ENCODE data around the gene FAM222A. TPM values are rescaled to one million over a fixed set of nuclear protein-coding genes. Genes with fewer than 3 reads are reported as not detected.

FAM222A gene
- total RNA-seq, 1 experiment from 2014 or later, result 2.8 TPM

DNA sequence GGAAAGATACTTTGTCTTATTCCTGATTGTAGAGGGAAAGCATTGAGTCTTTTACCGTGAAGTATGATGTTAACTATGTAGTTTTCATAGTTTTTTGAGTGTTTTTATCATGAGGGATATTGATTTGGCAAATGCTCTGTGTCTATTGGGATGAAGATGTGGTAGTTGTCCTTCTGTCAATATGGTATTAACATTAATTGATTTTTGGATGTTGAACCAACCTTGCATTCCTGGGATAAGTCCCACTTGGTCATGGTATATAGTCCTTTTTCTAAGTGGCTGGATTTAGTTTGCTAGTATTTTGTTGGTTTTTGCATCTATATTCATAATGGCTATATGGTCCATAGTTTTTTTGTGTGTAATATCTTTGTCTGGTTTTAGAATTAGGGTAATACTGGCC is 42.8 kb downstream of the FAM222A start:
- no peak overlapping the region for H3K18ac ChIP-seq (ENCODE audit: insufficient read length, low read depth, low read length)
- no peak overlapping the region for H3K14ac ChIP-seq (ENCODE audit: insufficient read depth, low read length)
- Mint-ChIP-seq H3K9me3 (peaks cover 6 to 10% of the 10 kb centered on the region in 2 experiments; a peak in 4 of 5 replicates), H3K27ac (no peak overlapping the region), H3K4me1 (peaks cover 13 to 34% of the 10 kb centered on the region in 2 experiments), H3K27me3 (ENCODE audit: low read depth) (no peaks in the 10 kb centered on the region; the same call in 1 of the 2 replicates), H3K4me3 (no peak overlapping the region), H3K36me3 (ENCODE audit: insufficient read depth in 1 of 3, low read depth in 3 of 3) (peaks cover 0 to 7% (median 3%) of the 10 kb centered on the region in 3 experiments; a peak in 3 of 7 replicates)
- H3K23ac ChIP-seq (ENCODE audit: insufficient read length, low read depth, low read length), result no peak overlapping the region
- H2BK15ac ChIP-seq (ENCODE audit: low read depth, low read length), result no peak overlapping the region
- H3K56ac ChIP-seq (ENCODE audit: insufficient read length, low read depth, low read length), result no peak overlapping the region
- no peak overlapping the region for H4K8ac ChIP-seq (replicated peaks; ENCODE audit: insufficient read length, low read depth, low read length)
- no peak for DNase-seq
- H3K79me1 ChIP-seq (ENCODE audit: insufficient read depth, low read depth, low read length, poor library complexity, severe bottlenecking), result no peaks in the 10 kb centered on the region
- no peak overlapping the region for H3K27ac ChIP-seq (ENCODE audit: insufficient read length, low read depth, low read length)
- no peak overlapping the region for H2BK120ac ChIP-seq (ENCODE audit: low read depth, low read length, poor library complexity, severe bottlenecking)
- no peaks in the 10 kb centered on the region for H3K23me2 ChIP-seq (ENCODE audit: insufficient read length, low read depth, low read length, poor library complexity, severe bottlenecking)
- no peaks in the 10 kb centered on the region for H3K4me1 ChIP-seq (ENCODE audit: insufficient read depth, low read length)
- no peak overlapping the region for H2AK5ac ChIP-seq (ENCODE audit: insufficient read length, low read length)
- no peak overlapping the region for H3T11ph ChIP-seq (ENCODE audit: low read length)
- no peak overlapping the region for H3K9ac ChIP-seq (ENCODE audit: extremely low read depth, insufficient read length, low read length)
- no peak overlapping the region for H4K91ac ChIP-seq (ENCODE audit: insufficient read length, low read depth, low read length)
- H2BK12ac ChIP-seq (ENCODE audit: insufficient read length, low read depth, low read length), result no peak overlapping the region
- H3K79me2 ChIP-seq (ENCODE audit: insufficient read depth, low read length), result no peaks in the 10 kb centered on the region
- no peak overlapping the region for H3K4me2 ChIP-seq (ENCODE audit: insufficient read depth, insufficient read length, low read length)
- H4K5ac ChIP-seq (ENCODE audit: insufficient read length, low read depth, low read length), result no peak overlapping the region
- no peaks in the 10 kb centered on the region for H3K27me3 ChIP-seq (ENCODE audit: insufficient read depth, low read length)
- no peak overlapping the region for H2BK5ac ChIP-seq (ENCODE audit: insufficient read length, low read length)
- no peaks in the 10 kb centered on the region for H4K20me1 ChIP-seq (ENCODE audit: control insufficient read depth, insufficient read depth, insufficient read length)
- no peak overlapping the region for H2BK20ac ChIP-seq (ENCODE audit: low read depth, low read length, poor library complexity, severe bottlenecking)
- no peaks in the 10 kb centered on the region for H3K9me3 ChIP-seq (ENCODE audit: control insufficient read depth, low read depth, low read length)
- no CpG with 5 or more reads among the region's 1 CpG for WGBS (ENCODE audit: extremely low coverage, insufficient read length, low lambda C conversion rate)
- H3K4ac ChIP-seq (ENCODE audit: low read depth, low read length), result no peak overlapping the region
- TF ChIP-seq, protein P1, sequence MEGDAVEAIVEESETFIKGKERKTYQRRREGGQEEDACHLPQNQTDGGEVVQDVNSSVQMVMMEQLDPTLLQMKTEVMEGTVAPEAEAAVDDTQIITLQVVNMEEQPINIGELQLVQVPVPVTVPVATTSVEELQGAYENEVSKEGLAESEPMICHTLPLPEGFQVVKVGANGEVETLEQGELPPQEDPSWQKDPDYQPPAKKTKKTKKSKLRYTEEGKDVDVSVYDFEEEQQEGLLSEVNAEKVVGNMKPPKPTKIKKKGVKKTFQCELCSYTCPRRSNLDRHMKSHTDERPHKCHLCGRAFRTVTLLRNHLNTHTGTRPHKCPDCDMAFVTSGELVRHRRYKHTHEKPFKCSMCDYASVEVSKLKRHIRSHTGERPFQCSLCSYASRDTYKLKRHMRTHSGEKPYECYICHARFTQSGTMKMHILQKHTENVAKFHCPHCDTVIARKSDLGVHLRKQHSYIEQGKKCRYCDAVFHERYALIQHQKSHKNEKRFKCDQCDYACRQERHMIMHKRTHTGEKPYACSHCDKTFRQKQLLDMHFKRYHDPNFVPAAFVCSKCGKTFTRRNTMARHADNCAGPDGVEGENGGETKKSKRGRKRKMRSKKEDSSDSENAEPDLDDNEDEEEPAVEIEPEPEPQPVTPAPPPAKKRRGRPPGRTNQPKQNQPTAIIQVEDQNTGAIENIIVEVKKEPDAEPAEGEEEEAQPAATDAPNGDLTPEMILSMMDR (conservative IDR thresholded peaks at IDR 0.05), result no peak
- no peak overlapping the region for H2AFZ ChIP-seq (ENCODE audit: low read length)

Measured in H9 (cell line).